ENCODE measurements around the gene IKBKE. TPM values are rescaled to one million over a fixed set of nuclear protein-coding genes. Genes with fewer than 3 reads are reported as not detected.
A peak's percentile ranks its signal among the peaks of the same experiment; 100 is the strongest.

The IKBKE gene
- total RNA-seq, 1 donor from 2014 or later, result 0.46 TPM

DNA sequence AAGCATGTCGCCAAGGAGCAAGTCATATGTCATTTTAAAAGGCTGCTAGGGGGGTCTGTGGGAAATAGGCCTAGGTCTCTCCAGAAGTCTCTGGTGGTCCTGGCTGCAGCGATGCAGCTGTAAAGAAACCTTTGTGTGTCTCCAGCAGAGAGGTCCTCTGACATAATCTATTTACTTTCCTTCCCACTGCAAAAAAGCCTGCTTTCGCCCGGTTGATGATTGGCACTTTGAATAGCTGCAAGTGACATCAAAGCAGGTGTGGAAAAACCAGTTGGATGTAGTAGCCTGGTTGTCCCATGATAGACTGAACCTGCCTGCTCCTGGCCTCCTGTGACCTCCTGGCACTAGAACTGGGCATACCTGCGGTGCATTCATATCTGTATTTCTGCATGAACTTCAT is 50.9 kb downstream of the IKBKE start:
- intact Hi-C loops (cut with DNase I), result no loop called here
- ATAC-seq (ENCODE audit: poor library complexity) (peak; percentile 23), DNase-seq (no peak)

DNA sequence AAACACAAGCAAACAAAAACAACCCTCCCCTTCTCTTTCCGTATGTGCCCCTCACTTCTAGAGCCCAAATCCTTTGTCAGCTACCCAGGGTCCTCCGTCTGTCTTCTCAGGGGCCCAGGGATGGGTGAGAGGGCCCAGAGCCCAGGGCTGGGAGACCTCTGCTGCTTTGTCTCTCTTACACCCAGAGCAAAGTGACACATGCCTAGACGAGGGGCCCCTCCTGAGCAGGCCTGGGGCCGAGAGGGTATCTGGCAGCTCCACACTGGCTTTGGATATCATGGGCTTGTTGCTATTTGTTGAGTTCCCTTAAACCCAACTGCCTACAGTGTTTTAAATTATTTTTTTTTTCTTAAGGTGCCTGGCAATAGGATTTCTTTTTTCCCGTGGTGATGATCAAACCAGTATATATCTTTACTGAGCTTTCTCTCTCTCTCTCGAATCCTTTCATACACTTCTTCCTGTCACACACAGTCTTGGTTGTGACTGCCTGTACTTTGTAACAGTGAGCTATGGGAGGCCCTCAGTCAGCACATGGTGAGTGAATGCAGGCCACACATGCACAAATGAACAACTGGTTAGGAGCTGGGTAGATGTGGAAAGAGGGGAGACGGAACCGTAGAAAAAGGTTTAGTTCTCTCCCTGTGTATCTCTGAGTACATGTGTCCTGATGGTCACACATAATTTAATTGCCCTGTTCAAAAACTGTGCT is 51.6 kb downstream of the IKBKE start:
- ATAC-seq (ENCODE audit: poor library complexity), result peak; percentile 56
- intact Hi-C loops (cut with DNase I), result no loop called here
- no peak for DNase-seq

DNA sequence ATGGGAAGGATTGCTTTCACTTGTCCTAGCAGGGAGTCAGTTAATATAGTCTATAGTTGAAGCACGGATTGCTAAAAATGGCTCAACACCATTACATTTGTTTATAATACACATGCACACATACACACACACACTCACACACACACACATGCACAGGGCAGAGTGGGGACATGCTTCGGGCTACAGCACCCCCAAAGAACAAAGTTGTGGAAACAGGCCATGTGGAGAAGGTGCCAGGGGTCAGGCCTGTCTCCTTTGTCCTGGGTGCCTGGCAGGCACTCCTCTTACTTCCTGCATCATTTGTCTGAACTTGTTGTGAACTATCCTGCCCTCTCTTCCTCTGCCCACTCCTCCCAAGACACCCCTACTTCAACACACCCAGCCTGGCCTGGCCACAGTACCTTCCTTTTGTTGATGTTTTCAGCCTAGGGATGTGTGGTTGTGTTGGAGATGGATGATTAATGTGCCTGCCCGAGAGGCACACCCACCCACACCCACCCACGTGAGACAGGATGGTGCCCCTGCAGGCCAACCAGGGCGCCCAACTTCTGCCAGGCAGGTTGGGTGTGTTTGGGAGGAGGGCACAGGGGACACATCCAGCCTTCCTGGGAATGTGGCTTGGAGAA is 54.6 kb downstream of the IKBKE start:
- DNase-seq, result no peak
- intact Hi-C loops (cut with DNase I), result no loop called here
- no peak for ATAC-seq (ENCODE audit: poor library complexity)

DNA sequence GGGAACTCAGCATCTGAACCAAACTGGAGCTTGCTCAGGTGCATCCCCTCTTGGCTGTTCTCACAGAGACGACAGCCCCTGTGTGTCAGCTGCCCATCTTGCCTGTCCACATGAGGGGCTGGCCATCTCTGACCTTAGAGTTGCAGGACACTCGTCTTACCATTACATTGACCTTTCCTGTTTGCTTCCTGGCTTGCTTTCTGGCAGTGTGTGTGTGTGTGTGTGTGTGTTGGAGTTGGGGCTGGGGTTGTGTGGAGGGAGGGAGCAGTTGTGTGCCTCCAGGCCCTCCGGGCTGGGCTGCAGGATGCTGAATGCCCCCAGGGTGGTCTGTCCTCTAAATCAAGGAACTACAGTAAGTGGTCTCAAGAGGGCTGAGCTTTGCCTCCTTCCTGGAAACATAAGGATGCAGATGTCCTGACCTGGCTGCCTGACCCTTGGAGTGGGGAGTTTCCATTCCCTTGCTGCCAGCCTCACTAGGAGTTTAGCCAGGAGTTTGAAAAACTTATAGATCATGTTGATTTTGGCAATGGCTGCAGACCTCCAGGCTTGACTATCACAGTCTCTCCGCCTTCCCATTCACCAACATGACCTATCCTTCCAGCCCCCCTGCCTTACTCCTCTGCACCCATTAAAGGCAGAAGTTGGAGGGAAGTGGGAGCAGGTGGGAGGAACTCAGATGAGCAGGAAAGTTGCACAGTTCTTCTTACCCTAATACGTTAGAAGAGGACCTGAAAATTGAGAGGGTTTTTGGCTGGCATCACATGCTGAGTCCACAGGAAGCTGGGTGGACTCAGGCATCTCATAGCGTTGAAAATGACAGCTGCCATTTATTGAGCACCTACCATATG is 56.0 kb downstream of the IKBKE start:
- intact Hi-C loops (cut with DNase I), result no loop called here
- DNase-seq (no peak), ATAC-seq (ENCODE audit: poor library complexity) (no peak)

DNA sequence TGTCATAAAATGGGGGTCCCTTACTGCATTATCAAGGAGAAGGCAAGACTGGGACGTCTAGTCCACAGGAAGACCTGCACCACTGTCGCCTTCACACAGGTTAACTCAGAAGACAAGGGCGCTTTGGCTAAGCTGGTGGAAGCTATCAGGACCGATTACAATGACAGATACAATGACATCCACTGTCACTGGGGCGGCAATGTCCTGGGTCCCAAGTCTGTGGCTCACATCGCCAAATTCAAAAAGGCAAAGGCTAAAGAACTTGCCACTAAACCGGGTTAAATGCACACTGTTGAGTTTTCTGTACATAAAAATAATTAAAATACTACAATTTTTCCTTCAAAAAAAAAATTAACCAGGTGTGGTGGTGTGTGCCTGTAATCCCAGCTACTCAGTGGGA is 59.1 kb downstream of the IKBKE start:
- DNase-seq, result no peak
- intact Hi-C loops (cut with DNase I), result no loop called here
- ATAC-seq (ENCODE audit: poor library complexity), result no peak

DNA sequence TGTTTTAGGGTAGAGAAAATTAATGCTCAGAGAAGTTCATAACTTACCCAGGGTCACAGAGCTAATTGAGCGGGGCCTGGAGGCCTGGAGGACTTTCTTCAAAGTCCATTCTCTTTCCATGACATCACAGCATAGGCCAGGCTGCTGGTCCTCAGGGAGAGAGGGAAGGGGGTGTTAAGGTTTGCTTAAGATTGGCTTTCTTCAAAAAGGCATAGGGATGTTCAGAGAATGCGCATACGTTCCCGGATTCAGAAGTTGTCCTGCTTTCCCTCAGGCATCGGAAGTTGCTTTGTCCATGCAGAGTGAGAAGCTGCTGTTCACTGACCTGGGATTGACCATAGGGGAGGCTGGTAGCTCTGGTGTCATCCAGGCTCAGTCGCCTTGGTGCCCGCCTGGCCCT is 62.1 kb downstream of the IKBKE start:
- ATAC-seq (ENCODE audit: poor library complexity), result no peak
- intact Hi-C loops (cut with DNase I), result no loop called here
- no peak for DNase-seq

DNA sequence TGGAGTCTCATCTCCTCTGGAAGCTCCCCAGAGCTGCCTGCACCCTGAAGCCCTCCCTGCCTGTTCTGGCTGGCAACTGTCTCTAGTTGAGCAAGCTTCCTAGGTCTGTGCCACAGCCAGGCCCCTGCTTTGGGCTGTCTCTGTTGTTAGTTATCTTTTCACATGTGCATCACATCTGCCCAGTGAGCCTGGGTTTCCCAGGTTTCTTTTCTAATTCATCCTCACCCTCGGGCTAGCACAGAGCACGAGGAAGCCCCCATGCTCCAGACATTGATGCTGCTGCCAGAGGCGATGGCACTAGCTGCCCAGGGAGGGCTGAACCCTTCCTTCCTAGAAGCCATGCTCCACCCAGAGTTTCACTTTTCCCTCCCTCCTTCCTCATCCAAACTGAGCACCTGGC is 64.3 kb downstream of the IKBKE start:
- DNase-seq (no peak), ATAC-seq (ENCODE audit: poor library complexity) (no peak)
- intact Hi-C loops (cut with DNase I), result no loop called here

DNA sequence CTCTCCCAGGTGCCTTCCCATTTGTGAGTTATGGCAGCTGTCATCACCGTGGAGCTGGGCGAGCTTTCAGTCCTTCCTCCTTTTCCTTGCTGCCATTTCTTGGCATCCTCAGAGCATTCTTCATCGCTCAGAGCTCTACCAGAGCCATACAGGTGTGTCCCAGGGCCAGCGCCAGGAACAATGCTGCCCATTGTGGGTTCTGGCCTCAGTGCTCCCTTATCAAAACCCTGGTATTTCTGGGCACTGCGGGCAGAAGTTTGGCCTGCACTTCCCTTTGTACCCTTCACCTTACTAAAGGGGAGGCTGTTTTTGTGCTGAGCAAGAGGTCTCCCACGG is 65.5 kb downstream of the IKBKE start:
- intact Hi-C loops (cut with DNase I), result no loop called here
- no peak for ATAC-seq (ENCODE audit: poor library complexity)

DNA sequence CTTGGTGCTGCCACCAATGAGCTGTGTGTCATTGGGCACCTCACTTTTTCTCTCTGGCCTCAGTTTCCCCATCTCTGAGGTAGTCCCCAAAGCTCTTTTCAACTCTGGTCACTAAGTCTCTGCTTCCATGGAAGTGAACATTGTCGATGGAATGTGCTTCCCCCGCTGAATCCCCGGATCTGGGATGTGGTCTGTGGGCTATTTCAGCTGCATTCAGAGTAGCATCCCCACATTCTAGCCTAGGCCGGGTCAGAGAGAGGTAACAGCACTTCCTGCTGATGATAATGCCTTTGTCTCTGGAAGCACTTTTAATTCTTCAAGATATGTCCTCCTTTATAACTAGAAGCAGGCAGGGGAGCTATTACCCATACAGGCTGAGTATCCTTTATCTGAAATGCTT is 66.9 kb downstream of the IKBKE start:
- intact Hi-C loops (cut with DNase I), result no loop called here
- DNase-seq (no peak), ATAC-seq (ENCODE audit: poor library complexity) (no peak)

More for the DNA sequence above, 65.5 kb downstream of the IKBKE start:
- no peak for DNase-seq

DNA sequence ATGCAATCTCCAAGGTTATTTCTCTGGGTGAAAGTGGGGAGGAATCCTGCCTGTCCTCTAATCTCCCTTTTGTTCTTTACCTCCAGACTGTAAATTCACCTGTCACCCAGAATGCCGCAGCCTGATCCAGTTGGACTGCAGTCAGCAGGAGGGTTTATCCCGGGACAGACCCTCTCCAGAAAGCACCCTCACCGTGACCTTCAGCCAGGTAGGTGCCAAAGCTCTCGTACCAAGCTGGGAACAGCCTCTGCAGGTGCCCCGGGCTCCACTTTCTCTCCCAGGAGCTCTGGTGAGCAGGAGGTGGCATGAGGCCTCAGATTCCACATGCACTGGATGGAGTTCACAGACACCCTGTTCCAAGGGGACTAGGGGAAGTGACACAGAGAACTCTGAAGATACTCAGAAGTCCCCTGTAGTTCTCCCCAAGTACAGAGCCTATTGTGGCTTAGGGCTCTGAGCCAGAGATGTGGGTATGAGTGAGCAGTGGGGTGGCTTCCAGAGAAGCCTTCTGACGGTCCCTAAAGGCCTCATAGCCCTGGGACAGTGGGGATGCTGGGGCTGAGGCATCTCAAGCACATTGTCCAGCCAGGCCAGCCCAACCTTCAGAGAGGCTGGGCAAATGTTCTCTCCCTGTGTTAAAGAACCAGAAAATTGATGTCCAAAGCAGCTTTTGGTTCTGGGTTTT is 68.0 kb downstream of the IKBKE start:
- no peak for DNase-seq
- no peak for ATAC-seq (ENCODE audit: poor library complexity)
- intact Hi-C loops (cut with DNase I), result no loop called here

DNA sequence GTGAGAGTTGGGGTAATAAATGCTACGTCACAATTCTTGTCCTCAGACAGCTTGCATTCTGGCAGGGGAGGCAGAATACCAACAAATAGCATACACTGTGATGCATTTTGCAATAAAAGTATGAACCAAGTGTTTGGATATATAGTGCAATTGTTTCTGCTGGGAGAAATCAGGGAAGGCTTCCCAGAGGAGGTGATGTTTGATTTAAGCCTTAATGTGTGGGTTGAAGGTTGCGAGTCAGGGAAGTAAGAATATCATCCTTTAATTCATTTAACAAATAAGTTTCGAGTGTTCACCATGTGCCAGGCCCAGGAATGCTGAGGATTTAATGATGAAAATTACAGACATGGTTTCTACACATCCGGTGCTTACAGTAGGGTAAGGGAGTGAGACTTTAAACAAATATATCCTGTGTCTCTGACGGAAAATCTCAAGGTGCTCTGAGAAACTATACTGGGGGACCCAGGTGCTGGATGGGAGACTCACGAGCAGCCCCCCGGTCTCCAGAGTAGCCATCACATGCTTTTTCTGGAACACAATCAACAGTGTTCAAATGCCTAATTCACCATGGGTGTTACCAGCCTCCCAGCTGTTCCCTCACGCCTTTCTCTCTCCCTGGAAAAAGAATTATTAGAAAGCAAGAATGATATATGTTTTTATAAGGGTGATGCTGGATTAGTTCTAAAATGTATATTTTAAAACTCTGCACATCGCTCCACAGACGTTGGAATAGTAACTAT is 68.8 kb downstream of the IKBKE start:
- DNase-seq (no peak), ATAC-seq (ENCODE audit: poor library complexity) (no peak)
- intact Hi-C loops (cut with DNase I), result no loop called here

DNA sequence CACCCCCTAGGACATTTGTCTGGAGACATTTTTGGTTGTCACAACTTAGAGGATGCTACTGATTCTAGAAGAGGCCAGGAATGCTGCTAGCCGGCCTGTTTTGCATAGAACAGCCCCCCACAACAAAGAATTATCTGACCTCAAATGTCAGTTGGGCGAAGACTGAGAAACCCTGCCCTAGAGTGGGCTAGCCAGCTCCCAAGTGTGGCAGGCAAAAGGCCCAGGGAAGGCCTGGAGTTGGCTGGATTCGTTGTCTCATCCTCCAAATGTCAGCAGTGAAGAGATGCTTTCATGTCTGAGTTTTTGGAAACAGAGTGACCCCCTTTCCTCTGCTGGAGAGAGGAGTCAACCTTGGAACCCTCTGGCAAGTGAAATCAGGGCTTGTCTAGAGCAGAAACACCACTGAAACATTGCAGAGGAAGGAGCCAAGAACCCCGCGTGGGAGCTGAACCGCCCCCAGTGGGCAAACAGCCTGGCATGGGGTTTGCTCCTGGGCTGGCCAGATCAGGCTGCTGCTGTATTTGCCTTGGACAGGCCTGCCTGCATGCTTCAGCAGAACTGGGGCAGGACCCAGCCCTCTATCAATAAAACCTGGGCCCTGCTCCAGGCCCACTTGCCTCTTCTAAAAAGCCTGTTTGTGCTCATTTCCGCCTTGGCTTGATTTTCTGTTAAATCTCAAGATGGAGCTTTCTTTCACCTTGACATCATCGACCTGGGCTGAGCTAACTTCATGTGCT is 69.9 kb downstream of the IKBKE start:
- ATAC-seq (ENCODE audit: poor library complexity) (peak; percentile 61), DNase-seq (peak; percentile 51)
- intact Hi-C loops (cut with DNase I), result no loop called here

DNA sequence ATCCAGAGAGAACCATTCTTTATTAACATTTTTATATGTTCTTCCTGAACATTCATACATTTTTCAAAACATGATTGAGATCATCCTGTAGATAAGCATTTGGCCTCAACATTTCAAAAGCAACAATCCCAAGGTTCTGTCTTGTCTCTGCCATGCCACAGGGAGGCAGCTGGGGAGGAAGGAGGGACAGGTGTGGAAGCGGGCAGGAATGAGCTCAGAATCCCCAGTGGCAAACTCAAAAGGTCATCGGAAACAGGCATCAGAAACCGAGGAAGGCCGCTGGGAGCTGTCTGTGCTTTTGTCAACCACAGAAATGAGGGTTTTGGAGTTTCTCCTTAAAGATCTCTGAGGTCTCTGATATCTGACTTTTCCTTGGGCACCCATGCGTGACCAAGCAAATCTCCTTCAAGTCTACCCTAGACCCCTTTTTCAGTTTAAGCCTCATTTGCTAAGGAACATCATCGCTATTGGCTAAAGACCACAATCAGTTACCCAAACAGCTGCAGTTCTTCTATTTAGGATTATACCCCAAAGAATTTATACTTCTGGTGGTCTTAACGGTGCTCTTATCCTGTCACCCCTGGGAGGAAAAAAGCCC is 71.1 kb downstream of the IKBKE start:
- no peak for ATAC-seq (ENCODE audit: poor library complexity)
- intact Hi-C loops (cut with DNase I), result no loop called here
- no peak for DNase-seq

DNA sequence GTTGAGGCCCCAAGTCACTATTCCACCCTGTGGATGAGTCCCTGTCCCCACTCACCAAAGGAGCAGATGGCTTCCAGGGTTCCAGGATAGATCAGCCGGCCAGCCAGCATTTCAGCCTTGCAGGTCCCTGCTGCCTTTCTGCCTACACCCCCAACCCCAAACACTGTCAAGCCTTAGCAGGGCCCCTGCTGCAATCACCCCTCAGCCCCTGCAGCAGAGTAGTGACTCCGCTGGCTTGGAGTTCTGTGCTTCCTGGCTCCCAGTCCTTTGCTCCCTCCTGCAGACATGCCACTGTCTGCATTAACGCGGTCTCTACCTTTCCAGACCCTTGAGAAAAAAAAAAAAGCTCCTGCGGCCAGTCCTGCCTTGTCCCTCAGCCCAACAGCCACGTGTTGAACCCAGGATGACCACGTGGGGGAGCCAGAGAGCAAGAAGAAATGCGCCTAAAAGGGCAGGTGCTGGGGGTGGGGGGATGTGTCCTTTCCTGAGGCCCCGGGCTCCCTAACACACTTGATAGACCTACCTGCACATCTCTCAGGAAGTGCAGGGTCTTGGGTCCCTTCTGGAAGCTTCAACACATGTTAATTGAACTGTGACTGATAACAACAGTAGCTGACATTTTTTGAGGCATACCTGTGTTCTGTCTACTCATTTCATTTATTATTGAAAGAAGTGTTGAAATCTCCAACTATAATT is 74.4 kb downstream of the IKBKE start:
- peak; percentile 81 for DNase-seq
- intact Hi-C loops (cut with DNase I), result loop anchor here (2.0 kb wide), 2 partner anchors 38 to 54 kb away; no protein-coding TSS in a partner anchor
- peak; percentile 84 for ATAC-seq (ENCODE audit: poor library complexity)

DNA sequence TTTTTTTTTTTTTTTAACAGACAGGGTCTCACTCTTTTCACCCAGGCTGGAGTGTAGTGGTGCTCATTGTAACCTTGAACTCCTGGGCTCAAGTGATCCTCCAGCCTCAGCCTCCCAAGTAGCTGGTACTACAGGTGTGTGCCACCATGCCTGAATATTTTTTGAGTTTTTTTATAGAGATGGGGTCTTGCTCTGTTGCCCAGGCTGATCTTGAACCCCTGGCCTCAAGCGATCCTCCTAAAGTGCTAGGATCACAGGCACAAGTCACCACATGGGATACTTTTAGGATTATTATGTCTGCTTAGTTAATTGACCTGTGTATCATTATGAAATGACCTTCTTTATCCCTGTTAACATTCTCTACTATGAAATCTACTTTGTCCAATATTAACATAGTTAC is 75.1 kb downstream of the IKBKE start:
- DNase-seq (no peak), ATAC-seq (ENCODE audit: poor library complexity) (no peak)
- intact Hi-C loops (cut with DNase I), result loop anchor here (2.0 kb wide), 2 partner anchors 37 to 55 kb away; no protein-coding TSS in a partner anchor

Measured in Right ventricle myocardium superior (tissue), 1 donor.